NCI-H2196 (cell line): ENCODE results near the gene STK24.
"Not testable (repeated sequence)": the region's sequence is repeated elsewhere in the genome, so short reads cannot be mapped to it uniquely, and the experiment has no call there.

Experiments
- DNase-seq: peaks from one replicate; lab custom pipeline; 2025; ENCODE audit not compliant: unreplicated experiment; lab: John Stamatoyannopoulos, UW

Gene STK24

DNA sequence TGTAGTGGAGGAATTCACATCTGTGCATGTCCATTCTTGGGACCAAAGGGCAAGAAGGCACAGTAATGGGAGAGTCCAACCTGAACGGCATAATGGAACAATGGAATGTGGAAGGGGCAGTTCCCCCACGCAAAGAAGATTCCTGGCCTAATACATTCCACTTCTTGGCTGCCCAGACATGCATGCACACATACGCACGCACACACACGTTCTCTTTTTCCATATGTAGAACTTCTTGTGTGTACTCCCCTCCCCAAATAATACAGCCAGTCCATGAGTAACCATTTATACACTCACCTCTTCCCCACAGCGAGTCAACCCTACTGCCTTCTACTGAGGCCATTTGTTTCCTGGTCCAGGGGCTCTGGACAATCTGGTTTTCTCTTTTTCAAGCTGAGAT lies 6.0 kb upstream of the STK24 start:
- DNase-seq = no peak

DNA sequence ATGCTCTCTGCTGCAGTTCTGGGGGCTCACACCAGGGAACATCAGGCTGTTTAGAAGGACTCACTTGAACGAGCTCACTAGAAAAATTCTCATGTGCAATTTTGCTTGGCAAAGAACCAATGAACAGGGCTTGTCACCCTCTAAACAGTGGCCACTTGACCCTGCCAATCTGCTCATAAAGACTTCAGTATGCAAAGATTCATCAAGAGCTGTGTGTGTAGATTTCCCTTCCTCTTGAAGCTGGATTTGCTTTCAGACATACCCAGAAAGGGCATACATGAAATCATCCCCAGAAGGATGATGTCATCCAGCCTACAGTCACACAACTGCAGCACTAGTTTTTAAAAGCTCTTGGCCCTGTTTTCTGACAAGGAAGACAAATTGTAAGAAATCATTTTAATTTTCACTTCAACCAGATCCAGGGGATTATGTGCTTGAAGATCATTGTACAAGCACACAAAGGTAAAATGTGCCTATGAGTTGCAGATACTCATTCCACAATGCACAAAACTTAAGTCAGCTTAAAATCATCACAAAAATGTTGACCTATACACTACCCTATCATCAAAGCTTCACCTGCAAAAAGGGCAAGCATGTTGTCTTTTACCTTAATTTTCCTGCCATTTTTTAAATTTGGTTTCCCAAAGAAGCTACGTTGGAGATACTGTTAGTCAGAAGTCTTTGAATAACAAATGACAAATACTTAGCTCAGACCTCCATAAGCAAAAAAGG lies 5.2 kb upstream of the STK24 start:
- peak; percentile 18 for DNase-seq

DNA sequence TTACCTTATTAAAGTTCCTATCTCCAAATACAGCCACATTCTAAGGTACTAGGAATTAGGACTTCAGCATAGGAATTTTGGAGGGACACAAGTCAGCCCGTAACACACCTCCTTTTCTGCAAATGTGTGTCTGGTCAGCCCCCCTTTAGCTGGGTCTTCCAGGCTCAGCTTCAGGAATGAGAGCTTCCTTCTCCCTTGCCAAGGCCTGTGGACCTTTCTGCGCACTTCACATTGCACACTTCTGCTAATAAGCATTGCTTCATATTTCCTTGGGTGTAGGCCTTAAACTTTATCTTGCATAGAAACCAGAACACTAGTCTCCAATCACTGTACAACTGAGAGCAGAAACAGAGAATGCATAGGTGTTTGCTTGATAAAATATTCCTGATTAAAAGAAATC lies 4.5 kb upstream of the STK24 start:
- DNase-seq = no peak

DNA sequence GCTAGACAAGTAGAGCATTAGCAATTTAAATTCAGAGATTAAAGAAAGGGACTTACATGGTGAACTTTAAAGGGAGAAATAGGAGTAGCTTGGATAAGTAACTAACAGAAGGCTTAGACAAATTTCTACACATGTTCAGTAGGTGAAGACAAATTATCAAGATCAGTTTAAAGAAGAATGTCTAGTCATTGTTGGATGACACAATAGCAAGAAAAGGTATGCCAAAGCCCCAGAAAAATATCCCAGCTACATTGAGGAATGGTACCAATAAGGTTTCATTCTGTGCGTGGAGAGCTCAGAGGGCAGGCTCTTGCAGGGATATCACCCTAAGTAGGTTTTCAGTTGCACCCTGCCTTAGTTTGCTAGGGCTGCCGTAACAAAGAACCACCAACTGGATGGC lies 3.5 kb upstream of the STK24 start:
- no peak for DNase-seq

DNA sequence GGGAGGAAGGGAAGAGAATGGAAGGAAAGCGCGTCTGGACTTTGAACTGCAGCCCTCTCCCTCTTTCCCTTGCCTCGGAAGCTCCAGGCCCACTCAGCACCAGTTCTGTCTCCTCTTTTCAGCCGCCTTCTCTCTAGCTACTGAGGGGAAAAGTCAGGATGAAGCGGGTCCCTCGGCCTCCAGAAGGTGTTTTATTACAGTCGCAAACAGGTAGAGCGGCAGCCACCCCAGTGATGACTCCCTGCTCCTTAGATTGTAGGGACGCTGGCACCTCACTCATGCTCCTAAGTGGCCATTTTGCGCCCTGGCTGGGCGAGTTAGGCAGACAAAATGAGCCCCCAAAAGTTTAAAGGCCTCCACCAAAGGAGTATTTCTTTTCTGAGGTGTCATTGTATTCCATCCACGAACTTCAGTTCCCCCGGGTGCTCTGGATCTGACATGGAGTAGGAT lies 954 bp upstream of the STK24 start:
- no peak for DNase-seq

DNA sequence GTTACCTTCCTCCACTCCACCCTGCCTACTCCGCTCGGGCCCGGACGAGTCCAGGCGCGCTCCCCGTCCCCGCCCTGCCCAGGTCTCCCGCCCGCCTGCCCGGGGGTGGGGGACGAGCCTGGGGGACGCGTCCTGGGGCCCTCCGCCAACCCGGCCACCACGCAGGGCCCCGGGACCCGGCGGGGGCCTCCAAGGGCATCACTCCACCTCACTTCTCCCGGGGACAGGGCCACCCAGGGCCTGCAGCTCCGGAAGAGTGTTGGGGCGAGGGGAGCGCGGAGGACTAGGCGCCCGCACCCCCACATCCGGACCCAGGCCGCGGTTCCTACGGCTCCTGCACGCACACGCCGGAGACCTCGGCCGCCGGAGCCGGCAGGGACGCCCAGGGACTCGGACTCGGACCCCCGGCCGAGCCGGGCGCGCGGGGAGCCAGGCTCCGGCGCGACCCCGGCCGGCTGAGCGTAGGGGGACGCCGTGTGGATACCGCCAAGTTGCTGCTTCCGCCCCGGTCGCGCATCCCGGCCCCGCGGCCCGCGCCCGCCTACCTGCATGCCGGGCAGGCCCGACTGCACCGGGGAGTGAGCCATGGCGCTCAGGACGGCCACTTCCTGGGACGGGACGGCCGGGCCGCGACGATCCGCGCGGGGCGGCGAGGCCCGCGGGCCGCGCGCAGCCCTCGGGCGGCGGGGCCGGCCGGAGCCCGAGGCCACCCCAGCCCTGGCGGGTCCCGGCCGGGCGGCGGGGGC lies 534 bp downstream of the STK24 start:
- DNase-seq = no peak

DNA sequence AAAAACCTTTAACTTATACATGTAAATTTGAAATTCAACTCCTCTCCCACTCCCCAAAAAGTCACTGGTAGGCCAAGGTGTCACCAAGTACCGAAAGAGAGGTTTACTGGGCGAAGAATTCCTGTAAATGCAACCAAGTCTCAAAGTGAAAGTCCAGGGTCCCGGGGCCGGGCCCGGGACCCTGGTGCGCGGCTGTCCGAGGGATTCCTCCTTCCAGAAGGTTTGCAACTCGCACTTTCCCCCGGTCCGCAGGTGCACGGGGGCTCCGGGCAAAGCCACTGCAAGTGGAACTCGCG lies 1.1 kb downstream of the STK24 start:
- no peak for DNase-seq

DNA sequence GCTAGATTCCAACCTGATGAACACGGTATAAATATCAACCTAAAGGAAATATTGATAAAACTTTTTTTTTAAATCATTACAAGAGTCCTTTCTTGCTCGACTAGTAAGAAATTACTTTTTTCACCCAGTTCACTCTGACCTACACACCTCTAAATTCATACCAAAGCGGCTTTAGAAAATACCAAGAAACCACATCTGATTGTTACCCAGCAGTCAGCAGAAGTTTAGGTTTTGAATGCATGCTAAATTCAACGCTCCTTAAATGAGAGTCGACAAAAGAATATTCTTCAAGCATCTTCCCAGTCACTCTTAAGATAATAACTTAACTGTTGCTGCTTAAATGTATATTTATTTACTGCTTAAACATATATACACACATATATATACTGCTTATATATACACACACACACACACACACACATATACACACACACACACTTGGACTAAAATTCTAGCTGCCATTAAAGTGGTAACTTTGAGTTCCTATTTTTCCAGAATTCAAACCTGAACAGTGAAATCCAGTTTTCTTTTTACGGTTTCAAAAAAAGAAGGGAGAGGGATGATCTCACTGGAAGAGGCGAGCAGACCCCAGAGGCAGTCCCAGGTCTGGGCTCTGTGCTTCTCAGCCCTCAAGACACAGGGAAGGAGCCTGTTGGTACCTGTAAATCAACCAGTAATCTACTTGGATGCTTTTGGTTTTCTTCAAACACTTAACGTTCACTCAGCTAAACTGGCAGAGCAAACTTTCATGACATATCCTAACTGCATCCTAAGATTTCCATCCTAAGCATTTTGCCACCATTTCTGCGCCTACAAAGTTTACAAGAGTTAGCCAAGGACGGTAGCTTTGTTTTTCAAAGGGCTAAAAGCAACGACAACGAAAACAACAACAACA lies 1.7 kb downstream of the STK24 start:
- no peak for DNase-seq

DNA sequence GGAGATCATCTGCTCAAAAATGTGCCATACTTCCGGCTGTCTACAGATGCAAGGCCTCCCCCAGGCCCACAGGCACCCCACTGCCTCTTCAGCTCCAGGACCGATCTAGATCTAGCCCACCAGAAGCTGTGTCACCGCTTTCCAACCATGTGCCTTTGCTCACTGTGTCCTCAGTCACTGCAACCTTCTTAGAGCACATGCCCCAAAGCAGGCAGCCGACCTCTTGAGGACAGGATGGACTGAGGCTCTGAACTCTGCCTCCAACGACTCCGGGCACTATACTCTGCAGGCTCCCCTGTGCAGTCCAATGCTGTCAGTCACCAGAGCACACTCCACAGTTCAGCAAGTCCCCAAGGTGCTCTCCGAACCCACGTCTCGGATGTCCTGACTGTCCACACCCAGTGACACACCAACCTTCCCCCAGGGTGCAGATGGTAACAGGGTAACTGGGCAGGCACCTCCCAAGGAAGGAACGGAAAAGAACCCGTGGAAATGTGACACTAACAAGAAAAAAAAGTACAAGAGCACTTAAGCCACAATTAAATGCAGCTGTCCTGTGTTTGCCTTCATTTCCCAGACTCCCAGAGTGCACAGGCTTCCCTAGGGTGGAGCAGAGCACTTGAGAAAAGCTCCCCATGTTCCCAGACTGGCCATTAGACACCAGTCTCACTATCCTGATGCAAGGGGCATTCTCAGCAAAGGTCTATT lies 4.8 kb downstream of the STK24 start:
- no peak for DNase-seq

DNA sequence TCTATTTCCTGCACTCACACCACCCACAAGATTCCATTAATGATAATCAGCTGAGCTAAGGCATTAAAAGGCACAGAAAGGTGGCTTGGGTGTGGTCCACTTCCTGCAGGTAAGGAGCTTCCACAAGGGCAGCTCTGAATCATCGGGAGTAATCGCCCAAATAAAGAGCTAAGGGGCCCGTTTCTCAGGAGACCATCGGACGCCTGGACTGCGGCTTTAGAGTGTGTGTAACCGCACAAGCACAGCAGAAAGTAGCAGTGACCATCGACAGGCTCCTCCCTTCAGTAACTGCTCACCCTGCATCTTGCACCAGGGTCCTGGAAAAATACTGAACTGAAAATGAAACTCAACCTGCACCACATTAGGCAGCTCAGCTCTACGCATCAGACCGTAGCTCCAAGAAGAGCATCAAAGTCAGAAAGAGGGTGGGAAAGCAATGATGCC lies 6.0 kb downstream of the STK24 start:
- no peak for DNase-seq

DNA sequence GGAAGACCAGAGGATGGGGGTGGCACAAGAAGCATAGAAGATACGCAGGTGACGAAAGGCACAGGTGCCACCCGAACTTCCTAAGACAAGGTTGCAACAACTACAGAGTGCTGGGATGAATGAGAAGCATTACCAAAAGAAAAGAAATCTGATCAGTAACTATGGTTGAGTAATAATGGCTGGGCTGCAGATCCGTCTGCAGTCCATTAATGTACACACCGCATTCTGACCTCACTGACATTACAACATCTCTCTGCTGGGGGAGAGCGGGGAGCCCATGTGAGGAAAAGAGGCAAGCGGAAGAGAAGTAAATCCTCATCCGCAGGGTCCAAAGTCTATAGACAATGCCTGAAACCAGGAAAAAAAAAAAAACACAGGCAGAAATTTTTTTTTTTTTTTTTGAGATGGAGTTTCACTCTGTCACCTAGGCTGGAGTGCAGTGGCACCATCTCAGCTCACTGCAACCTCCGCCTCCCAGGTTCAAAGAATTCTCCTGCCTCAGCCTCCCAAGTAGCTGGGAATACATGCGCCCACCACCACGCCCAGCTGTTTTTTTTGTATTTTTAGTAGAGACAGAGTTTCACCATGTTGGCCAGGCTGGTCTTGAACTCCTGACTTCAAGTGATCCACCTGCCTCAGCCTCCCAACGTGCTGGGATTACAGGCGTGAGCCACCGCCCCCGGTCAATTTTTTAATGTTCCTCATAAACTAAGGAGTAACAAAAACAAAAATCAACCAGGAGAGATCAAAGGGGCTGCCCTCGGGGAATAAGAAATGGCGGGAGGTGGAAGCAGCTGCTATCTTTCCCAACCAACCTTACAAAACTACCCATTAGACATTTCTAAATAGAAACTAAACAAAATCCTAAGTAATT lies 7.2 kb downstream of the STK24 start:
- not testable (repeated sequence) for DNase-seq

DNA sequence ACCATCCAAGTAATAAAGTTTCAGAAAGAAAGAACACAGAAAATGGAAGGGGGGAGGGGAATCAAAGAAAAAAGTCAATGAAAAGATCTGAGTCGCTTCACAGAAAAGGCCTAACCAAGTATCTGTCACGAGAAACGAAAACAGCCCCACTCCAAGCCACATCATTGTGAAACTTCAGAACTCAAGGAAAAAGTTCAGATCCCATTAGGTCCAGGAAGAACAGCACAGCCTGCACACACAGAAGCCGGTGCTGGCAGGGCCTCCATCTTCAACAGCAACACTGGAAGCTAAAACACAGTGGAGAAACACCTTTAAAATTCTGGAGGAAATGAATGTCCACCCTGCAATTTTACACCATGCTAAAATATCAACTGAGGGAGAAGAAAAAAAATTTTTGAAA lies 8.0 kb downstream of the STK24 start:
- DNase-seq = no peak

DNA sequence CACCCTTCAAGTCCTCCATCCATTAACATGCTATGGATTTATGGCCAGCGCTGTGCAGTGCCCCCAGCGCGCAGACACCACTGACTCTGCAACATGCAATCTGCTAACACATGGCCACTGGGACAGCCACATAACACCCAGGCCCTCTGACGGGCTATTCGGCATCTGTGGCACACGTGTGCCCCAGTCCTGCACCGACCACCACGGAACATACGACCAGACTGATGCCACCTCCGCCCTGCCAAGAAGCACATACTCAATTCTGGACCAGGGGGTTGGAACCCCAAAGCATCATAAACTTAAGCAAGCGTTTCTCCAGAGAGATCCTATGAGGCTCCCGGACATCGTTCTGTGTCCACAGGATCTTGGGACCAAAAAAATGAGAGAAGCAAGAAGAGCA lies 9.8 kb downstream of the STK24 start:
- no peak for DNase-seq

DNA sequence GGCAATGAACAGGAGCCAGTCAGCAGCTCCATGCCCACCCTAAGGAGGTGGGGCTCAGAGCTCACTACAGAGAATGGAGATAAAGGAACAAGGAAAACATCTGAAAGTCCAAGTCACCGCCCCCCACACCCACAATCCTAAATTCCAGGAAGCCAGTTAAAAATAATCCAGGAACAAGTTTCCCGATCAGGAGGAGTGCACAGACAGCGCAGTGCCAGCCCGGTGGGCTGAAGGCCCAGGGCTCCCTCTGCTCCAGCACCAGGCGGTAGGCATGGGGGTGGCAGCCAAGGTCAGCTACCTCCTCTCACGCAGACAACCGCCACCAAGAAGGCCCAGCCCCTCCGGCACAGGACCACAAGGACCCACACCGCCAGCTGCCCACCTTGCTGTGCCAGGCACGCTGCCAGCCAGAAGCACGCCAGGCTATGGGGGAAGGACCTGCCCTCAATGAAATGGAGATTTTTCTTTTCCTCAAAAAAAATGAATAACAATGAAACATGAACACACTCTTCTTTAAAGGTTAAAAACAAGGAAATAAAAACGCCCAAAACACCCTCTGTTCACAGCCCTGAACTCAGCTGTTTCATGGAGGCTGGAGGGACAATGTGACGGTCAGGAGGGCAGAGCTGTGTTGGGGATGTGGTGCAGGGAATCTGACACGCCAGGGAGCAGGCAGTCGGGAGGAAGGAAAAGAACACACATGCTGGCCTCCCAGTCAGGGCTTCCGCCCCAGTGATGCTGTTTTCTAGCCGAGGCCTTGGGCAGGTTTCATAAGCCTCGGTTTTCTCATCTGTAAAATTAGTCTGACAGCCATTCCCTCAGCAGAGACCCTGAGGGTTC lies 11.0 kb downstream of the STK24 start:
- no peak for DNase-seq

DNA sequence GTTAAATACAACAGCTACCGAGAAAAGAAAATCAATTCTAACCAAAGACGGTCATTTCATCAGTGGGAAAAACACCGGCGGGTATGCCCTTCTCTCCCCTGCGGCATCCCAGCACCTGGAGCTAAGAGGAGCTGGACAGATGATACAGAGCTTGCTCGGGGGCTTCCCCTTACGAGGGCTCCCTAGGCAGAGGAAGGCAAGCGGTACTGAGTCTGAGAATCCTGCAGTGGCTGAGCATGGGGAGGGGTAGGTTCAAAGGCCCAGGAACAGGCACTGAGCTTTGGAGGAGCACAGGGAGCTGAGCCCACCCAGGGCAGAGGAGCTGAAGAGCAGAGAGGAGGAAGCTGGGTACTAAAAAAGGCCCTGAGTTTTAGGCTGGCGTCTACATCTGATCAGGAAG lies 12.7 kb downstream of the STK24 start:
- DNase-seq = no peak

DNA sequence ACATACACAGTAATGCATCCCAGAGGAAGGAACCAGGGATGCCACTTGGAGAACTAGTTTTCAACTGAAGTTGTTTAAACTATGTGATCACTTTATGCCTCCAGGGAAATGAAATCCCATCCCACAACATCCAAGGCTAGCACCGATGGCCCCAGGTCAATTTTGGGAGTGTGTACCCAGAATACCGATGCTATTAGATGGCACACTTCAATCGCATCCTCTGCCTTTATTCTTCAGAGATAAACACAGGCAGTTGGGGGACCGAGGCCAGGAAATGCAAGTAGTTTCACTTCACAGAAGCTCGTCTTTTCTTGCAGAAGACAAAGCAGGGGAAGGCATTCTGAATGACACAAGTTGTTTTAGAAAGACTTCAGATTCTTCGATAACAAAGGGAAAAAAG lies 13.8 kb downstream of the STK24 start:
- no peak for DNase-seq

DNA sequence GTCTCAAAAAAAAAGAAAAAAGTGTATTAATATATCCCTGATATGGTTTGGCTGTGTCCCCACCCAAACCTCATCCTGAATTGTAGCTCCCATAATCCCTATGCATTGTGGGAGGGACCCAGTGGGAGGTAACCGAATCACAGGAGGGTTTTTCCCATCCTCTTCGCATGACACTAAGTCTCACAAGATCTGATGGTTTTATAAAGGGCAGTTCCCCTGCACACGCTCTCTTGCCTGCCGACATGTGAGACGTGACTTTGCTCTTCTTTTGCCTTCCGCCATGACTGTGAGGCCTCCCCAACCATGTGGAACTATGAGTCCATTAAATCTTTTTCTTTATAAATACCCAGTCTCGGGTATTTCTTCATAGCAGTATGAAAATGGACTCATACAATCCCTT lies 17.7 kb downstream of the STK24 start:
- DNase-seq = no peak

DNA sequence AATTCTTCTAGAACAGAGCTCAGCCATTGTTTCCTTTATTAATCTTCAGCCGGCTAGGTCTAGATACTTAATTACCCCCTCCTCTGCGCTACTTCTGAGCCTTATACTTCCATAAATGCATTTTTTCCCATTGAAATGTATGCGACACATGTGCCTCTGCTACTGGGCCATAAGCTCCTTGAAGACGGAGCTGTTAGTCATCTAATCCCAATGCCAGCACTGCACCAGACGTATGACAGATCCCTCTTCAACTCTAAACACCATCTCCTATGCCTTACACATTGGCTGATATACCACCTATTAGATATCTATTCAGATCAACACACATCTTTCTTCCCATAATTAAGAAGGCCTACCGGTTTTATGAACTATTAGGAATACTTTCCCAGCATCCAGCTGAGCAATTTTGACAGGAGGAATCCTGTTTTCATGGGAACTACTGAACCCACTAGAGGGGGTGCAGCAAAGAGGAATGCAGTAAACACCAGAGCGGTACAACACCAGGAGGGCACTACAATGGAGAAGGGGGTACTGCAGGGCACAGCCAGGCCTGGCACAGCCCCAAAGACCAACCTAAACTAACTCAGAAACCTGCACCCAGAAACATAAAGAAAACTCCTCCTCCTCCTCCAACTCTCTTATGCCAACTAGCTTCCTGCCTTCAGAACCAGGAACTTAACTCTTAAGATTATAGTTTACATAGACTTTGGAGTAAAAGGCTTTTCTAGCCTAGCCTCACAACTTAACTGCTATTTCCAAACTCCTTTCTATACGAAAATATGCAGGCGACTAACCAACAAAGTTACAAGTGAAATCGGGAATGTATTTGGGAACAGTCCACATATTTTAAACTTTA lies 18.7 kb downstream of the STK24 start:
- no peak for DNase-seq
